Neural progenitor cell (in vitro differentiated cells): ENCODE measurements around the gene CCDC71. TPM values are rescaled to one million over a fixed set of nuclear protein-coding genes. Genes with fewer than 3 reads are reported as not detected.

Source experiments
- DNase-seq: peaks from one replicate; pipeline ENCODE4 v3.0.0-alpha.2; 2016; ENCODE audit warnings: low spot score
- H2AFZ ChIP-seq: fragments of 200-600 bp; sonication (generic); replicated peaks from 2 replicates; pipeline ENCODE4 v1.6.1; 2016; ENCODE audit warnings: antibody characterized with exemption
- H3F3A ChIP-seq: fragments of 200-600 bp; sonication (generic); 2 replicates; pipeline ENCODE4 v1.6.1; 2016; ENCODE audit warnings: antibody characterized with exemption, low read depth
- H3K27ac ChIP-seq: fragments of 200-600 bp; sonication (generic); 2 replicates; pipeline ENCODE4 v1.5.1; 2016; ENCODE audit warnings: mild to moderate bottlenecking
- H3K27me3 ChIP-seq: fragments of 200-600 bp; sonication (generic); 2 replicates; pipeline ENCODE4 v1.6.1; 2016; ENCODE audit warnings: mild to moderate bottlenecking, moderate library complexity
- H3K36me3 ChIP-seq: fragments of 200-600 bp; sonication (generic); 2 replicates; pipeline ENCODE4 v1.5.1; 2016
- H3K4me1 ChIP-seq: fragments of 200-600 bp; sonication (generic); 2 replicates; pipeline ENCODE4 v1.6.1; 2016; ENCODE audit warnings: mixed run types
- H3K4me2 ChIP-seq: fragments of 200-600 bp; sonication (generic); 2 replicates; pipeline ENCODE4 v1.6.1; 2016
- H3K4me3 ChIP-seq: fragments of 200-600 bp; sonication (generic); 2 replicates; pipeline ENCODE4 v1.5.1; 2016
- H3K79me2 ChIP-seq: fragments of 200-600 bp; sonication (generic); 2 replicates; pipeline ENCODE4 v1.6.1; 2016; ENCODE audit warnings: low read depth
- H3K9ac ChIP-seq: fragments of 200-600 bp; sonication (generic); 2 replicates; pipeline ENCODE4 v1.6.1; 2016
- H3K9me3 ChIP-seq: fragments of 200-600 bp; sonication (generic); 2 replicates; pipeline ENCODE4 v1.5.1; 2016; ENCODE audit warnings: low read depth
- H4K20me1 ChIP-seq: fragments of 200-600 bp; sonication (generic); 2 replicates; pipeline ENCODE4 v1.6.1; 2016; ENCODE audit warnings: low read depth
- H3K27ac Mint-ChIP-seq: 3 replicates; pipeline ENCODE4 v1.8.0; 2021; ENCODE audit warnings: mixed read lengths
- H3K27me3 Mint-ChIP-seq: 2 replicates; pipeline ENCODE4 v1.8.0; 2022; ENCODE audit warnings: low read depth, mild to moderate bottlenecking, inconsistent platforms, moderate library complexity, mixed read lengths; ENCODE audit not compliant: insufficient read depth
- H3K36me3 Mint-ChIP-seq: 3 replicates; pipeline ENCODE4 v1.8.0; 2021; ENCODE audit warnings: mixed read lengths
- H3K4me1 Mint-ChIP-seq: 3 replicates; pipeline ENCODE4 v1.8.0; 2021; ENCODE audit warnings: mixed read lengths
- H3K4me3 Mint-ChIP-seq: 3 replicates; pipeline ENCODE4 v1.8.0; 2021; ENCODE audit warnings: mild to moderate bottlenecking, moderate library complexity, mixed read lengths
- H3K9me3 Mint-ChIP-seq: 3 replicates; pipeline ENCODE4 v1.8.0; 2020; ENCODE audit warnings: mixed read lengths
- CTCF ChIP-seq: fragments of 200-600 bp; sonication (generic); IDR thresholded peaks from 2 replicates; pipeline ENCODE4 v1.5.1; 2017; ENCODE audit warnings: antibody characterized with exemption, mild to moderate bottlenecking
- EZH2 ChIP-seq: fragments of 200-600 bp; sonication (generic); IDR thresholded peaks from 2 replicates; pipeline ENCODE4 v1.6.1; 2017; ENCODE audit warnings: antibody characterized with exemption, mild to moderate bottlenecking, moderate library complexity
- EZH2phosphoT487 ChIP-seq: fragments of 200-600 bp; sonication (generic); IDR thresholded peaks from 2 replicates; pipeline ENCODE4 v1.6.1; 2017; ENCODE audit warnings: antibody characterized with exemption
- total RNA-seq: library from RNA; depleted of rRNA; stranded (reverse); fragments of >200 nt; gene quantifications from 2 replicates; pipeline ENCODE4 v1.2.3, GENCODE V29; 2015; ENCODE audit warnings: low replicate concordance

The CCDC71 gene
- total RNA-seq, 1 donor from 2014 or later = 18.8 TPM

GRCh38 chr3:49153349-49153912 lies 12.7 kb downstream of the CCDC71 start:
- no peak for DNase-seq
- TF ChIP-seq EZH2phosphoT487 (no peak), EZH2 (no peak), CTCF (no peak)

GRCh38 chr3:49151610-49152009 lies 14.5 kb downstream of the CCDC71 start:
- H3K9me3 ChIP-seq = no peaks in the 10 kb centered on the region
- no peaks in the 10 kb centered on the region for H3K79me2 ChIP-seq
- H2AFZ ChIP-seq = no peak overlapping the region
- H3K27ac Mint-ChIP-seq = no peak overlapping the region
- no peak overlapping the region for H3K27ac ChIP-seq
- no peaks in the 10 kb centered on the region for H3F3A ChIP-seq
- H4K20me1 ChIP-seq = no peaks in the 10 kb centered on the region
- H3K36me3 ChIP-seq = no peaks in the 10 kb centered on the region
- H3K4me1 Mint-ChIP-seq = peaks cover 5% of the 10 kb centered on the region
- no peaks in the 10 kb centered on the region for H3K4me1 ChIP-seq
- H3K27me3 ChIP-seq = no peaks in the 10 kb centered on the region
- H3K27me3 Mint-ChIP-seq = peaks cover 9% of the 10 kb centered on the region
- TF ChIP-seq CTCF = no peak
- no peak for TF ChIP-seq EZH2phosphoT487
- no peak for TF ChIP-seq EZH2
- no peak overlapping the region for H3K4me3 Mint-ChIP-seq
- no peak for DNase-seq
- no peak overlapping the region for H3K4me3 ChIP-seq
- H3K9me3 Mint-ChIP-seq = no peaks in the 10 kb centered on the region
- no peaks in the 10 kb centered on the region for H3K36me3 Mint-ChIP-seq
- no peak overlapping the region for H3K9ac ChIP-seq
- H3K4me2 ChIP-seq = no peak overlapping the region

More at GRCh38 chr3:49153349-49153912, 12.7 kb downstream of the CCDC71 start:
- Mint-ChIP-seq H3K9me3 (no peaks in the 10 kb centered on the region), H3K4me3 (no peak overlapping the region), H3K36me3 (no peaks in the 10 kb centered on the region), H3K27ac (no peak overlapping the region), H3K4me1 (peaks cover 8% of the 10 kb centered on the region), H3K27me3 (peaks cover 7% of the 10 kb centered on the region)
- Histone ChIP-seq H3K36me3 (no peaks in the 10 kb centered on the region), H3K27me3 (no peaks in the 10 kb centered on the region), H3K9ac (no peak overlapping the region), H3K9me3 (no peaks in the 10 kb centered on the region), H3F3A (peaks cover 5% of the 10 kb centered on the region), H3K4me3 (no peak overlapping the region), H3K4me1 (no peaks in the 10 kb centered on the region), H3K79me2 (no peaks in the 10 kb centered on the region), H3K27ac (no peak overlapping the region), H4K20me1 (peaks cover 7% of the 10 kb centered on the region), H3K4me2 (no peak overlapping the region), H2AFZ (no peak overlapping the region)

GRCh38 chr3:49148159-49148558 lies 18.0 kb downstream of the CCDC71 start:
- Histone ChIP-seq H3K4me2 (no peak overlapping the region), H2AFZ (no peak overlapping the region), H3K4me1 (no peaks in the 10 kb centered on the region), H3K79me2 (no peaks in the 10 kb centered on the region), H3K9me3 (no peaks in the 10 kb centered on the region), H3K36me3 (no peaks in the 10 kb centered on the region), H3K9ac (no peak overlapping the region), H3F3A (no peaks in the 10 kb centered on the region), H4K20me1 (no peaks in the 10 kb centered on the region), H3K27ac (no peak overlapping the region), H3K4me3 (no peak overlapping the region), H3K27me3 (no peaks in the 10 kb centered on the region)
- TF ChIP-seq EZH2phosphoT487 (no peak), CTCF (no peak), EZH2 (no peak)
- no peak for DNase-seq
- peak overlapping the region; percentile 80 for H3K27ac Mint-ChIP-seq
- H3K4me3 Mint-ChIP-seq = no peak overlapping the region
- peaks cover 10% of the 10 kb centered on the region for H3K27me3 Mint-ChIP-seq
- H3K4me1 Mint-ChIP-seq = peaks cover under 1% of the 10 kb centered on the region
- no peaks in the 10 kb centered on the region for H3K36me3 Mint-ChIP-seq
- no peaks in the 10 kb centered on the region for H3K9me3 Mint-ChIP-seq
